ENCODE measurements around the gene ARSK.

DNA sequence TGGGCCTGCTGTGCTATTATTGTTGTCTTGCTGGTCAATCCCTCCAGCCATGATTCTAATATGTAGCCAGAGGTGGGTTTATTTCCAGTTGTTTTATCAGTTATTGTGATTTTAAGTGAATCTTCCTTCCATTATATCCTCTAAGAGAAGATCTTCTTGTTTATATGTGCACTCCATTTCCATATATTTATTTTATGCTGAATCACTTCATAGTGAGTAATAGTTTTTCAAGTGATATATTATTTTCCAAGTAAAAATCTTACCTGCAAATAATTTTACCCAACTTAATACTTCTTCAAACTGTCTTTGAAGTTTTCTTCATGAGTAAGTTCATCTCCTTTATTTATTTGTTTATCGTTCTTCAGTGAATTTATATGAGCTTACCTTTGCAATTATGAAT, 51.5 kb downstream of the ARSK start:
- TF ChIP-seq, protein P1, sequence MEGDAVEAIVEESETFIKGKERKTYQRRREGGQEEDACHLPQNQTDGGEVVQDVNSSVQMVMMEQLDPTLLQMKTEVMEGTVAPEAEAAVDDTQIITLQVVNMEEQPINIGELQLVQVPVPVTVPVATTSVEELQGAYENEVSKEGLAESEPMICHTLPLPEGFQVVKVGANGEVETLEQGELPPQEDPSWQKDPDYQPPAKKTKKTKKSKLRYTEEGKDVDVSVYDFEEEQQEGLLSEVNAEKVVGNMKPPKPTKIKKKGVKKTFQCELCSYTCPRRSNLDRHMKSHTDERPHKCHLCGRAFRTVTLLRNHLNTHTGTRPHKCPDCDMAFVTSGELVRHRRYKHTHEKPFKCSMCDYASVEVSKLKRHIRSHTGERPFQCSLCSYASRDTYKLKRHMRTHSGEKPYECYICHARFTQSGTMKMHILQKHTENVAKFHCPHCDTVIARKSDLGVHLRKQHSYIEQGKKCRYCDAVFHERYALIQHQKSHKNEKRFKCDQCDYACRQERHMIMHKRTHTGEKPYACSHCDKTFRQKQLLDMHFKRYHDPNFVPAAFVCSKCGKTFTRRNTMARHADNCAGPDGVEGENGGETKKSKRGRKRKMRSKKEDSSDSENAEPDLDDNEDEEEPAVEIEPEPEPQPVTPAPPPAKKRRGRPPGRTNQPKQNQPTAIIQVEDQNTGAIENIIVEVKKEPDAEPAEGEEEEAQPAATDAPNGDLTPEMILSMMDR (IDR thresholded peaks at IDR 0.05) = no peak
- TF ChIP-seq POLR2A (IDR thresholded peaks at IDR 0.05) = no peak
- TF ChIP-seq EP300 (IDR thresholded peaks at IDR 0.05) = no peak
